IPS-NIHi11 (cell line): Measurements from ENCODE around the gene TMX2.
"Not testable (repeated sequence)": the region's sequence is repeated elsewhere in the genome, so short reads cannot be mapped to it uniquely, and the experiment has no call there.

Experiments
- DNase-seq: peaks from one replicate; pipeline ENCODE4 v3.0.0; 2012; ENCODE audit warnings: mixed read lengths, low spot score

Gene TMX2, protein sequence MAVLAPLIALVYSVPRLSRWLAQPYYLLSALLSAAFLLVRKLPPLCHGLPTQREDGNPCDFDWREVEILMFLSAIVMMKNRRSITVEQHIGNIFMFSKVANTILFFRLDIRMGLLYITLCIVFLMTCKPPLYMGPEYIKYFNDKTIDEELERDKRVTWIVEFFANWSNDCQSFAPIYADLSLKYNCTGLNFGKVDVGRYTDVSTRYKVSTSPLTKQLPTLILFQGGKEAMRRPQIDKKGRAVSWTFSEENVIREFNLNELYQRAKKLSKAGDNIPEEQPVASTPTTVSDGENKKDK

DNA sequence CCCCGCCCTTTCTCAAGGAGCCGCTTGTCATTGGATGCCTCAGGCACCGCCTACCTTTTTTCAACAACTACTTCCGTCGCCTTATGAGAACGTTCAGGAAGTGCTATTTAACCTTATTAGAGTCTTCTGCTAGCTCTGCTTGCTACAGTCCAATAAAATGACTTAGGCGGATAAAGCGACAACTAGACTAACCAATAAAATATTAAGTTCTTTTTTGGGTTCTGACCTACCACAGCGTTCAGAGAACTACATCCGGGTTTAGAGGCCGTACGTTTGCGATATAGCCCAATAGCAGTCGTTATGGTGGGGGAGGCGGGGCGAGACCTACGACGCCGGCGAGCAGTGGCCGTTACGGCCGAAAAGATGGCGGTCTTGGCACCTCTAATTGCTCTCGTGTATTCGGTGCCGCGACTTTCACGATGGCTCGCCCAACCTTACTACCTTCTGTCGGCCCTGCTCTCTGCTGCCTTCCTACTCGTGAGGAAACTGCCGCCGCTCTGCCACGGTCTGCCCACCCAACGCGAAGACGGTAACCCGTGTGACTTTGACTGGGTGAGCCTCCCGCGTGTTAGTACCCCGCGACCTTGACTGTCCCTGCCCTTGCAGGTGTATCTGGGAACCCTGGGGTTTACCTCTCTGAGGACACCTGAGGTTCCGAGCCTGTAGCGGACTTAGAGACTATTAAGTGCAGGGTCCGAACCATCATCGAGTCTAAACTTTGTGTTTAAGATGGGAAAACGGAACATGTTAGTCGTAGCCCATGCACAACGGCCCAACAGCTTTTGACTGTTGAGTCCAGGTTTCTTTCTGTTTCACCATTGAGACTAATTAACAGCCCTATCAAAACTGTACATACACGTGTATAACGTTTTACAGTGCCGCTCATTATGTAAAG lies at the start of gene TMX2:
Gene TMX2, plus strand, starts transcription at position 338 of the 895 bp plus-strand sequence. Its CDS starts 26 bp downstream, at position 364.
- peak; percentile 89 for DNase-seq

DNA sequence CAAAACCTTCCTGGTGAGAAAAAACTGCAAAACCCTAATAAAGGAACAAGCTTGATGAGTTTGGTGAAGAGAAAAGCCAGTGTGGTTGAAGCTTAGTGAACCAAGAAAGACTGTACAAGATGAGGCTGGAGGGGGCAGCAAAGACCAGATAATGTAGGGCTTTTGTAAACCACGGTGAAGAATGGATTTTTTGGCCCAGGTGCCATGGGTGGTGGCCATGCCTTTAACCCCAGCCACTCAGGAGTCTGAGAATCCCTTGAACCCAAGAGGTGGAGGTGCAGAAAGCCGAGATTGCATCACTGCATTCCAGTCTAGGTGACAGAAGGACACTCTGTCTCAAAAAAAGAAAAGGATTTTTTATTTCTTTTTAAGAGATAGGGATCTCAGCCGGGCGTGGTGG lies 49.5 kb upstream of the TMX2 start:
- DNase-seq: no peak

DNA sequence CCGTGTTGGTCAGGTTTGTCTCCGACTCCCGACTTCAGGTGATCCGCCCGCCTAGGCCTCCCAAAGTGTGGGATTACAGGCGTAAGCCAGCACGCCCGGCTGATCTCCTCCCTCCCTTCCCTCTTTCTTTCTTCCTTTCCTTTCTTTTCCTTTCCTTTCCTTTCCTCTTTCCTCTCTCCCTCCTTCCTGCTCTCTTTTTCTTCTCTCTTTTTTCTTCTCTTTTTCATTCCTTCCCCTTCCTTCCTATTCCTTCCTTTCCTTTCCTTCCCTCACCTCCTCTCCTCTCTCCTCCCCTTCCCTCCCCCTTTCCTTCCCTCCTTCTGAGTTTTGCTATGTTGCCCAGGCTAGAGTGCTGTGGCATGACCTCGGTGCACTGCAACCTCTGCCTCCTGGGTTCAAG lies 48.4 kb upstream of the TMX2 start:
- no peak for DNase-seq

DNA sequence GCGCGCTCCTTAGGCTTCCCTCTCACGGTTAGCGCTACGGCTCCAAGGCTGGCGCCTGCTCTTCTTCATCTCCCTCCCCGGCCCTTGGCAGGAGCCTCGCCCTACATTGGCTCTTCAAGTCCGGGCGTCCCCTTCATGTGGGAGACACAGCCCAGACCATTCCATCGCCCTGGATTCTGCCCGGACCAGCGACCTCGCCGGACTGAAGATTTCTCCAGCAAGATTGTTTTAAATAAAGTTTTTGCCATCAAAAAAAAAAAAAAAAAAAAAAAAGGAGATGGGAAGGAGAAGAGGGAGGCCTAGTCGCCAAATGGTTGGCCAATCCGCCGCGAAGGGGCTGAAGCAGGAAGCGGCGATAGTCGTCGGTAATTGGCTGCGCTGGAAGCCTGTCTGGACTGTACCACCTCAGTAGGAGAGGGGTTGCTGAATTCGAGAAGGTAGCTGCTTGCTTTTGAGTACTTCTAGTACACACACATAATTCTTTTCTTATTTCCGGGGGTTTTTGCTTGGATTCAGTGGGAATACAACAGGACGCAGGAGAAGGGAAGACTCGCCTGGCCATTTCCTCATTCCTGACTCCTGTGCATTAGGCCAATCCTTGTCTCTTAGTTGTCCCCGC lies 45.2 kb upstream of the TMX2 start:
- peak; percentile 90 for DNase-seq

DNA sequence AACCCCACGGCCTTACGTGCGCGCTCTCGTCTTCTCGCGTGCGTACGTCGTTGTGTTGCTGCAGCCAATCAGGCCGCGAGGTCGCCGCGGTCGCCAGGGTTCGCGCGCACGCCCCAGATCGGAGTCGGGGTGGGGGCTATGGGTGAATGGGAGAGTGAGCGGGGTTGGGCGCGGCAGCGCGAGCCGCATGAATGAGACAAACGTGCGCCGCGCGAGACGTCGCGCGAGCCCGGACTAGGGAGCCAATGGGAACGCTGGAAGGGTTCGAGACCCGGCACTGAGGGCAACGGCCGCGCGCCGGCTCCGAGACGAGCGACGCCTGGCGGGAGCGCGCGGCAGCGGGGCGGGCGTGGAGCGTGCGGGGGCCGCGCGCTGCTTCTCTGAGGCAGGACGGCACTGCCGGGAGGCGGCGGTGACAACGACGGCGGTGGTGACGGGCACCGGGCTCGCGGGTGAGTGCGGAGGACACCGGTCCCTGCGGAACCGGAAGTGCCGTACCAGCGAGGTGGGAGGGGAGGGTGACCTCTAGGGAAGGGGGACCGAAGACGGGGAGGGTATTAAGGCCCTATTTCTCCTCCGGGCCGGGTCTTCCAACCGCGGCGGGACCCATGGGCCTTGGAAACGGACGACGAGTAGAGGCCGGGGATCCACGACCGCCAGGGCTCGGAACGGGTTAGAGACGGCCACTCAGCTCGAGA lies 44.5 kb upstream of the TMX2 start, which contains the start of gene ZDHHC5:
Gene ZDHHC5, plus strand, starts transcription at position 379 of the 698 bp plus-strand sequence. CDS start 4,977 bp downstream, outside the sequence.
- peak; percentile 95 for DNase-seq

DNA sequence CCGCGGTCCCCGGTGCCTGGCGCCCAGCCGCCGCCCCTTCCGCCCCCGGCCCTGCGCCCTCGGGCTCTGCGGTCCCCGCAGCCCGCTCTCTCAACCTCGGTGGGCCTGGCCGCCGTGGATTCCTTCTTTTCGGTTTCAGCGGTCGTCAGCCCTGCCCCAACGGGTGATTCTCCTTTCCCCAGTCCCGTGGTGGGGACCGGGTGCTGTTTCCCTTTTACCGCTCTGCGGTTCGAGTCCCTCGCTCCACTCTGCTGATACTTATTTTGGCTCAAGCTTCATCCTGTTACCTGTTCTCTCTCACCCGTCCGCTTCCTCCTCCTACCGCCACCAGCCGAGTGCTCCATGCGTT lies 44.0 kb upstream of the TMX2 start:
- DNase-seq: no peak

DNA sequence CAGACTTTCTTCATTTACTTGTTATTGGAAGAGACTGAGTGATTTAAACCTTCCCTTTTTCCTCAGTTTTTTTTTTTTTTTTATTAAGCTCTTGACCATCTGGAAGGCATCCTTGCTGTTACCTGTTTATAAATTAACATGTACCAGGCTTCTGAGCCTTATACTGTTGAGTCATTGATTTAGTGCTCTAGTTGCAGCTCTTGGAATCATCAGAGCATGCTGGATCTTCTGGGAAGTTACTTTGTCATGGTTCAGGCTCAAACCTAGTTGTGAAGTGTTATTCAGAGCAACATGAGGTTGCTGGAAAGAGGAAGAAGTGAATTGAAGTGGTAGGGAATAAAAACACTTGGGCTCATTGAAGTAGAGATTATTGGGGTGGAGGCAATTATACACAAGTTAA lies 38.1 kb upstream of the TMX2 start:
- DNase-seq: no peak

DNA sequence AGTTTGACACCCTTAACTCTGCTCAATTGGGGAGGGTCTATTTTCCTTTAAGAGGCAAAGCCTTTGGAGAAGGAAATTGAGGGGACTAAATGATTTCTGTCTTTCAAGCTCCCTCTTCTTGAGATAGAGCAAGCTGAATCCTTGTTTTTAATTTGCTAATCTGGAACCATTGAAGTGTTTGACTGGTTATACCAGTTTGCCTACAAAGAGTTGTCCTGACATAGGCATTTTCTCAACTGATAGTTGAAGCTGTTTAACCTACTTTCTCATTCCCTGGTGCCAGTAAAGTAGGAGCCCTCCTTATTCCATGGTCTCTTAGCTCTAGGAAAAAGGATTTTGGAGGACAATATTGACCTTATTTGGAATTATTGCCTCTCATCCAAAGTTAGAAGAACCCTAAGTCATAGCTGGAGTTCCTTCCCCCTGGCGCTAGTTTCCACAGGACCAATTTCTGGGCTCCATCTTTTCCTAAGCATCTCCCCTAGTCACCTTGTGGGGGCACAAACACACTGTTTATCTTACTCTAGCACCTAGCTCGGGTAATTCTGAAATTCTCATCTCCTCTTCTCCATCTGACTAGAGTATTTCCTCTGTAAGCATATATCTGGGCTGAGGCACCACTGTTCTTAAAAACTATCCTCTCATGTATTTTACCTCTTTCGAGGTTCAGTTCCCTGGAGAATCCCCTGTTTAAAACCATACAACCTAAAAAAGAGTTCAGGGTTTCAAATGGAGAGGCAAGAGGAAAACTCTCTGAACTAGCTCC lies 37.0 kb upstream of the TMX2 start:
- DNase-seq: no peak

DNA sequence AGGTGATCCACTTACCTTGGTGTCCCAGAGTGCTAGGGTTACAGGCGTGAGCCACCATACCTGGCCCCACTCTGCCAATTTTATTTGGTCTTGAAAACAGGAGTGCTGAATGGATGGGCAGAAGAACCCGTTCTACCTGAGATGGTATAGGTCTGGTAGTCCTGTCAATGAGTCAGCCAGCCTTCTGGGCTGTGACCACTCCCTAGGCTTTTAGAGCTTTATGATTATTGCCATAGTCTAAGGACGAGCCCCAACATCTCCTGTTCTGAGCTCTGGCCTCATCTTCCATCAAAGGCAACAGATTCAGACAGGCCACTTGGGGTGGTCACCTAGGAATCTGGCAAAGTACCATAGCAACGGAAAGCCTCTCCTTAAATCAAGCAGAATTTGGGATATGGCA lies 33.0 kb upstream of the TMX2 start:
- DNase-seq: no peak

DNA sequence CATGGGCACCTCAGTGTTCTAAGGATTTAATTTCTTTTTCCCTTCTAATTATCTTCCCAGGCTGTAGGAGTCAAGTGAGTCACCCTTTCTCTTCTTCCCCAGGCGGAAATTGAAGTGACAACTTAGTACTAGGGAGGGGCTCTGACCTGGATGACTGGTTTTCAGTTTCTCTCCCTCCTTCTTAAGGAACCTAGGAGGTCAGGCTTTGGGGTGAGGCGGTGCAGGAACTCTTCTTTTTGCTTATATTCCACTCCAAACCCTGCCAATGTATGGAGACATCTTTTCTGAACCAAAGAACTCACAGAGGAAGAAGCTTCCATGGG lies 31.9 kb upstream of the TMX2 start:
- no peak for DNase-seq

DNA sequence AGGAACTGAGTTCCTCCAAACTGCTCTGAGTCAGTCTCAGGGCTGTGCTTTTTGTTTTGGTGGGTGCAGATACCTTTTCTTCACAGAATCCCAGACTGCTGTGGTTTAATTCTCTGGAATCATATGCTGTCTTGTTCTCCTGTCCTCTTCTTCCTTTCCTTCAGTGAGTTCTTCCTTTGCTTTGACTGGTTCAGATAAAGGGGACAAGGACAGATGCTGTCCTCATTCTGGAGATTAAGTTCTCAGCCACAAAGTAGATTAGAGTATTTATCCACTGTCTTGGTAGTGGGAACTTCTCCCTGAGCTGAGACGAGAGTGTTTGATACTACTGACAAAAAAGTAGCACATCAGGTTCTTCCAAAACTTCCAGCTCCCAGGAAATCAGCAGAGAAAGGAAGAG lies 31.2 kb upstream of the TMX2 start:
- no peak for DNase-seq

DNA sequence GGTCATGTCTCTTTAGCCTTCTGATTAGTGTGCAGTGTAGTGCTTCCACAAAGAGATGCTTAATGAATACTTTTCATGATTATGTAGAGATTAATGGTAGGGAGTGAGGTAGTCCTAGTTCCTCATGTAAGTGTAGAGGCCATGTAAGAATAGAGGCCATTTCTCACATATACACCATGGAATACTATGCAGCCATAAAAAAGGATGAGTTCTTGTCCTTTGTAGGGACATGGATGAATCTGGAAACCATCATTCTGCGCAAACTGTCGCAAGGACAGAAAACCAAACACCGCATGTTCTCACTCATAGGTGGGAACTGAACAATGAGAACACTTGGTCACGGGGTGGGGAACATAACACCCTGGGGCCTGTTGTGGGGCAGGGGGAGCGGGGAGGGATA lies 21.9 kb upstream of the TMX2 start:
- not testable (repeated sequence) for DNase-seq

DNA sequence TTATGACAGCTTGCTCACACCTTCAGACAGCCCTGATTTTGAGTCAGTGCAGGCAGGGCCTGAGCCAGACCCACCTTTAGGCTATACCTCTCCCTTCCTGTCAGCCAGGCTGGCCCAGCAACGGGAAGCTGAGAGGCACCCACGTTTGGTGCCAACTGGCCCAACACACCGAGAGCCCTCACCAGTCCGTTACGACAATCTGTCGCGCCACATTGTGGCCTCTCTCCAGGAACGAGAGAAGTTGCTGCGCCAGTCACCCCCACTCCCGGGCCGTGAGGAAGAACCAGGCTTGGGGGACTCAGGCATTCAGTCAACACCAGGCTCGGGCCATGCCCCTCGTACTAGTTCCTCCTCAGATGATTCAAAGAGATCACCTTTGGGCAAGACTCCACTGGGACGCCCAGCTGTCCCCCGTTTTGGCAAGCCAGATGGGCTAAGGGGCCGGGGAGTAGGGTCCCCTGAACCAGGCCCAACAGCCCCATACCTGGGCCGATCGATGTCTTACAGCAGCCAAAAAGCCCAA lies 13.5 kb upstream of the TMX2 start:
- DNase-seq: no peak

DNA sequence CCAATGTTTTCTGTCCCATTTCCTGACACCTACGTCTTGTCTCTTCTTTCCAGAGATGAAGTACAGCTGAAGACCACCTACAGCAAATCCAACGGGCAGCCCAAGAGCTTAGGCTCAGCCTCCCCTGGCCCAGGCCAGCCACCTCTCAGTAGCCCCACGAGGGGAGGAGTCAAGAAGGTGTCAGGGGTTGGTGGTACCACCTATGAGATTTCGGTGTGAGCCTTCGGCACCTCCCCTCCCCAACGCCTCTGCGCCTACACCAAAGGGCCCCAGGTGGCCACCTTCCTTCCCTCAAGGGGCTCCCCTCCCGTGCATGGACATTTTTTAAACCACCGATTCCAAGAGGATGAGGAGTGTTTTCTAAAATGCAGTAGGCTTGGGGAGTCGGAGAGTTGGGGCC lies 12.6 kb upstream of the TMX2 start:
- DNase-seq: no peak

DNA sequence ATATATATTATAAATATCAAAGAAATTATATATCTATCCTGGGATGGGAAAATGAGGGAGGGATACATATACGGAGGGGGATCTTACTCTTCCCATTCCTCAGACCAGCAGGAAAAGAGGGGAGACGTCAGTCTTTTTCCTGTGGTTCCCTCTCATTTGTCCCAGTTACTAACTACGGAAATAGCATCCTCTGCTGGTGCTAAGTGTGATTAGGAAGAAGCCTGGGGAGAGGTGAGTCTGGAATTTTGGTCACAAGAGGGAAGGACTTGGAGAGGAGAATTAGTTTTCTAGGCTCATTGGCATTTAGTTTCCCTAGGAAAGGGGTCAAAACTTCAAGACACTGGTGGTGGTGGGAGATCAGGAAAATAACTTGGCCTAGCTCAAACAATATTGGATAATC lies 12.0 kb upstream of the TMX2 start:
- no peak for DNase-seq

DNA sequence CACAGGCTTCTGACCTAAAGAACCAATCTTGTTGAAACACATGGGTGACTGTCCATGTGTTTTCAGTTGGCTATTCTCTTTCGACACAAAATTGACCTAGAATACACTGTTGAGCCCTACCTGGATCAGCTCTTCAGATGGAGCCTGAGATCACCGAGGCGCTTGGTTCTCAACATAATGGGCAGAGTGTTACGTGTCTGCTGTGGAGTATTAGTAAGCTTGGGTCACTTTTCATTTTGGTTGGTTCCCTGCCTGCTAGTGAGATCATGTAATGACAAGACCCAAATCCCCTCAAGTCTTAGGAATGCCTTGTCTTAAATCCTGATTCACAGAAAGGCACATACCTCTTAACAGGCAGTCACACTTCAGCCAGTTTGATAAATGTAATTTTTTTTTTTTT lies 9.1 kb upstream of the TMX2 start:
- no peak for DNase-seq

DNA sequence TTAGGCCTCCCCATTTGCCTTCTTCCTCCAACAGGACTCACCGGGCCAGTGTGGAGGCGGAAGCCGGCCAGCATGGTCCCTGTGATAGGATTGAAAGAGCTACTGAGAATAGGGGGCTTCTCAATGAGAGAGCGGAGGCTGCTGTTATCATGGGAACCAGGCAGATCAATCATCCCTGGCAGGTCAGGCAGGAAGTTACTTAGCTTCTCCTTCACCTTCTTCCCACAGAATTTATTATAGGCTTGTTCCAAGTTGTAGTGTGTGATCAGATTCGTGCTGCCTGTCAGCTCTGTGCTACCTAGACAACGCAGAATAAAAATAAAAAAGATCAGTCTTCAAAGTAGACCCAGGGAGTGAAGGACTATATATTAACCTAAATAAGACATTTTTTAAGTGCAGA lies 7.5 kb upstream of the TMX2 start:
- DNase-seq: no peak

DNA sequence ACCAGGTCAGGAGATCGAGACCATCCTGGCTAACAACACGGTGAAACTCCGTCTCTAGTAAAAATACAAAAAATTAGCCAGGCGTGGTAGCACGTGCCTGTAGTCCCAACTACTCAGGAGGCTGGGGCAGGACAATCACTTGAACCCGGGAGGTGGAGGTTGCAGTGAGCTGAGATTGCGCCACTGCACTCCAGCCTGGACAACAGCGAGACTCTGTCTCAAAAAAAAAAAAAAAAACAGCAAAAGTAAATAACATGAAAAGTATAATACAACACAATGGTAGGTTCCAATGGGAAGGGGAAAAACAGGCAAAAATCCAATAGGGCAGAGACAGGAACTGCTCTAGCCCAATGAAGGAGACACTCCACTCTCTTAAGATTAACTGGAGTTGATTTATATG lies 7.0 kb upstream of the TMX2 start:
- DNase-seq: not testable (repeated sequence)

DNA sequence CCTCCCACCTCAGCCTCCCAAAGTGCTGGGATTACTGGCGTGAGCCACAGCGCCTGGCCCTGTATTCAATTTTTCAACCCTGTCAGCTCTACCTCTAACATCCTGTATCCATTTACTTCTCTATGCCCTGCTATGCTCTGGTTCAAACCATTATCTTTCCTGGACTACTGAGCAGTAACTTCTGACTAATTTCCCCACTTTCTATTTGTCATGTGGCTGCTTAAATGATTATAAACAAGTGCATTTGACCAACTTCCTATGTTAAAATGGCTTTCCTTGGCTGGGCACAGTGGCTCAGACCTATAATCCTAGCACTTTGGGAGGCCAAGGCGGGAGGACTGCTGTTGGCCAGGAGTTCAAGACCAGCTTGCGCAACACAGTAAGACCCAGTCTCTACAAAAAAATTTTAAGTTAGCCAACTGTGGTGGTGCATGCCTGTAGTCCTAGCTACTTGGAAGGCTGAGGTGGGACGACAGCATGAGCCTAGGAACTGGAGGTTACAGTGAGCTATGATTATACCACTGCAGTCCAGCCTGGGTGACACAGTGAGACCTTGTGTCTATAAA lies 2.5 kb upstream of the TMX2 start:
- DNase-seq: no peak

DNA sequence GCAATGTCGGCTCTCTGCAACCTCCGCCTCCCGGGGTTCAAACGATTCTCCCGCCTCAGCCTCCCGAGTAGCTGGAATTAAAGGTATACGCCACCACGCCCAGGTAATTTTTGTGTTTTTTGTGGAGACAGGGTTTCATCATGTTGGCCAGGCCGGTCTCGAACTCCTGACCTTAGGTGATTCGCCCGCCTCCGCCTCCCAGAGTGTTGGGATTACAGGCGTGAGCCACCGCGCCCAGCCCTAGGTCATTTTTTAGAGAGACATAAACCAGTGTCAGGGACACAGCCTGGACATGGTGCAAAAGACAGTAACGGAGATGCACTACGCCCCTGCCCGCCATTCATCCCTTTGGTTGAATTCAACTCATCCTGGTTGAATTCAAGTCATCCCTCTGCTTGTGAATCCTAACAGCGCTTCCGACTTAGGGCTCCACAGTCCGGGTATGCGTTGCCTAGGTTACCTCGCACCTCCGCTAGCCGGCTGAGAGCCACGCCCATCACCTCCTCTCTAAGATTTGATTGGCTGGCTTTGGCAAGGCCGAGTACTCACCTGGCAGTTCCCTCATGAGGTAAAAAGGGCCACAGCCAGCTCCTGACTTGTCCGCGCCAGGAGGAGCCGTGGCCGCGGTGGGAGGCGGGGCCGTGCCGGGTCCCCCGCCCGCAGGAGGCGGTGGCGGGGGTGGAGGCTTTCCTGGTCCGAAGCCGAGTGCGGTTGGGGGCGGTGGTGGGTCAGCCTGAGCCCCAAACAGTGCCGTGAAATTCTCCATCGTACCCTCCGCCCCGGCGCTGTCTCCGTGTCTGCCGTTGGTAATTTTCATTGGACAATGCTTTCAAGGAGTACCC lies 758 bp upstream of the TMX2 start, which contains the start of gene MED19:
Gene MED19, minus strand, starts transcription at position 802 of the 842 bp plus-strand sequence. Its CDS starts 36 bp downstream, at position 766.
- peak; percentile 92 for DNase-seq
